ENCODE results near the gene HCLS1.

The HCLS1 gene

DNA sequence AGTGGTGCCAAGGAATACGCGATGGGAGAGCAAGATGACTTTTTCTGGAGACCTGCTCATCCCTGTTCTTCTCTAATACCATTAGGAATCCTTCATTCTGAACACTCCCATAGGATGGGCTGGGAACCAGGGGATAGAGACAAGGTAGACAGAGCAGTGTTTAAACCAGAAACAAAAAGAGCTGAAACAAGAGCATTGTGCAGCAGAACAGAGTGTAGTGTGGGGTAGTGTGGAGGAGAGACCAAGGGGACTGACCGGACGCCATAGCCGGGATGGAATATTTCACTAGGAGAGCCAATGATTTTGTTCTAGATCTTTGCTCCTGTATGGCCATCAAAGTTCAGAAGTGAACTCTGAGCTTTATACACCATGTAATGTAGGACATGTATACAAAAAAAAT is 15.6 kb downstream of the HCLS1 start:
- no peaks in the 10 kb centered on the region for H4K20me1 ChIP-seq (ENCODE audit: insufficient read depth, low read length)
- no peaks in the 10 kb centered on the region for H3F3A ChIP-seq (ENCODE audit: insufficient read depth, low read length)
- H3K4me3 ChIP-seq (ENCODE audit: low read depth, low read length, poor library complexity, severe bottlenecking), result no peak overlapping the region
- H3K36me3 ChIP-seq (ENCODE audit: insufficient read depth, low read length), result peaks cover 67% of the 10 kb centered on the region
- H3K27ac ChIP-seq (ENCODE audit: low read depth, low read length, poor library complexity, severe bottlenecking), result no peak overlapping the region
- H3K27me3 ChIP-seq (ENCODE audit: insufficient read depth, low read length), result no peaks in the 10 kb centered on the region
- H3K9me2 ChIP-seq (ENCODE audit: low read depth, low read length), result no peaks in the 10 kb centered on the region
- H3K4me2 ChIP-seq (ENCODE audit: low read length), result no peak overlapping the region
- TF ChIP-seq, protein P1, sequence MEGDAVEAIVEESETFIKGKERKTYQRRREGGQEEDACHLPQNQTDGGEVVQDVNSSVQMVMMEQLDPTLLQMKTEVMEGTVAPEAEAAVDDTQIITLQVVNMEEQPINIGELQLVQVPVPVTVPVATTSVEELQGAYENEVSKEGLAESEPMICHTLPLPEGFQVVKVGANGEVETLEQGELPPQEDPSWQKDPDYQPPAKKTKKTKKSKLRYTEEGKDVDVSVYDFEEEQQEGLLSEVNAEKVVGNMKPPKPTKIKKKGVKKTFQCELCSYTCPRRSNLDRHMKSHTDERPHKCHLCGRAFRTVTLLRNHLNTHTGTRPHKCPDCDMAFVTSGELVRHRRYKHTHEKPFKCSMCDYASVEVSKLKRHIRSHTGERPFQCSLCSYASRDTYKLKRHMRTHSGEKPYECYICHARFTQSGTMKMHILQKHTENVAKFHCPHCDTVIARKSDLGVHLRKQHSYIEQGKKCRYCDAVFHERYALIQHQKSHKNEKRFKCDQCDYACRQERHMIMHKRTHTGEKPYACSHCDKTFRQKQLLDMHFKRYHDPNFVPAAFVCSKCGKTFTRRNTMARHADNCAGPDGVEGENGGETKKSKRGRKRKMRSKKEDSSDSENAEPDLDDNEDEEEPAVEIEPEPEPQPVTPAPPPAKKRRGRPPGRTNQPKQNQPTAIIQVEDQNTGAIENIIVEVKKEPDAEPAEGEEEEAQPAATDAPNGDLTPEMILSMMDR (IDR thresholded peaks at IDR 0.05; ENCODE audit: low read length), result no peak
- TF ChIP-seq EZH2 (IDR thresholded peaks at IDR 0.05; ENCODE audit: borderline replicate concordance, low read length), result no peak
- H3K9ac ChIP-seq (ENCODE audit: low read length), result no peak overlapping the region
- no peaks in the 10 kb centered on the region for H3K4me1 ChIP-seq (ENCODE audit: insufficient read depth, low read length, severe bottlenecking)
- H2AFZ ChIP-seq (ENCODE audit: low read length), result no peak overlapping the region
- H3K79me2 ChIP-seq (ENCODE audit: insufficient read depth, low read length), result 0 out of 2 replicates have a peak, but pooled peaks cover 2% of the 10 kb centered on the region
- H3K9me3 ChIP-seq (ENCODE audit: low read length), result no peaks in the 10 kb centered on the region

DNA sequence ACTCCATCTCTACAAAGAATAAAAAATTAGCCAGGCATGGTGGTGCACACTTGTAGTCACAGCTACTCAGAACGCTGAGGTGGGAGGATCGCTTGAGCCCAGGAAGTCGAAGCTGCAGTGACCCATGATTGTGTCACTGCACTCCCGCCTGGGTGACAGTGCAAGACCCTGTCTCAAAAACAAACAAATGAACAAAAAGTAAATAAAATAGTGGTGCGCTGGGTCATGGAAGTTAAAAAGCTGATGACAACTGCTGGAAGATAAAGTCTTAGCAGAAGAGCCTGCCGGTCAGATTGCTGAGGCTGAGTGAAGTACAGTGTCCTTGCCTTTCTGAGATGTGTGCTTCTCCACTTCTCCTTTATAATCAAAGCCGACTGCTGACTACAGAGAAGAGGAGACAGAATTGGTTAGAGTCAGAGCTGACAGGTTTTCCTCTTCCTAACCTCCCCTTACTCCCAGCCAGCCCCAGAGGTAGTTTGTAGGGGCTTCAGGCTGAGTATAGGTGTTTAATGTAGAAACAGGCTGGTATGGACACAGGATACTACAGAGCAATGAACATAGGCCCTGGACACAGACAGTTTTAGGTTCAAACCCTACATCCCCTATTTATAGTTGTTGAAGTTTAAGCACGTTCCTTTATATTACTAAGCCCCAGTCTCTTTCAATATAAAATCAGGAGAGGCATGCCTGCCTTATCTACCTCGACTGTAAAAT is 17.9 kb downstream of the HCLS1 start:
- Histone ChIP-seq H3K79me2 (ENCODE audit: insufficient read depth, low read length) (no peaks in the 10 kb centered on the region), H3K27me3 (ENCODE audit: insufficient read depth, low read length) (no peaks in the 10 kb centered on the region), H4K20me1 (ENCODE audit: insufficient read depth, low read length) (no peaks in the 10 kb centered on the region), H3K36me3 (ENCODE audit: insufficient read depth, low read length) (peaks cover 78% of the 10 kb centered on the region), H3K9me2 (ENCODE audit: low read depth, low read length) (no peaks in the 10 kb centered on the region), H3K9me3 (ENCODE audit: low read length) (no peaks in the 10 kb centered on the region), H3F3A (ENCODE audit: insufficient read depth, low read length) (no peaks in the 10 kb centered on the region), H2AFZ (ENCODE audit: low read length) (no peak overlapping the region), H3K27ac (ENCODE audit: low read depth, low read length, poor library complexity, severe bottlenecking) (no peak overlapping the region), H3K9ac (ENCODE audit: low read length) (no peak overlapping the region), H3K4me2 (ENCODE audit: low read length) (no peak overlapping the region), H3K4me3 (ENCODE audit: low read depth, low read length, poor library complexity, severe bottlenecking) (no peak overlapping the region), H3K4me1 (ENCODE audit: insufficient read depth, low read length, severe bottlenecking) (no peaks in the 10 kb centered on the region)
- TF ChIP-seq EZH2 (IDR thresholded peaks at IDR 0.05; ENCODE audit: borderline replicate concordance, low read length), result no peak
- TF ChIP-seq, protein P1 (IDR thresholded peaks at IDR 0.05; ENCODE audit: low read length), result no peak

DNA sequence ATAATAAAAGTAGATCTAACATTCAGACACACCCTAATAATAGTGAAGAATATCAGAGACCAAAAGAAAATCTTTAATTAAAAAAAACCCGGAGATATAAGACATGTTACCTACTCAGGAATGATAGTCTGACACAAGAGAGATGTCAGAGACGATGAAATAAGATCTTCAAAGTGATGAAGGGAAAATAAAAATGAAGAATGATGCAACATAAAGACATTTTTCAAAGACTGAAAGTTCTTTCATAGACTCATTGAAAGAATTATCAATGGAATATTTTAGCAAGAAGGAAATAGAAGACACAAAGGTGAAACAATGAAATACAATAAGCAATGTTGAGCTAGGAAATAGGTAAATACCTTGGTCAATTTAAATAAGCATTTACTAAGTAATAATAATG is 19.6 kb downstream of the HCLS1 start:
- Histone ChIP-seq H3K4me3 (ENCODE audit: low read depth, low read length, poor library complexity, severe bottlenecking) (no peak overlapping the region), H3F3A (ENCODE audit: insufficient read depth, low read length) (no peaks in the 10 kb centered on the region), H3K27ac (ENCODE audit: low read depth, low read length, poor library complexity, severe bottlenecking) (no peak overlapping the region), H3K36me3 (ENCODE audit: insufficient read depth, low read length) (peaks cover 88% of the 10 kb centered on the region), H2AFZ (ENCODE audit: low read length) (no peak overlapping the region), H3K79me2 (ENCODE audit: insufficient read depth, low read length) (no peaks in the 10 kb centered on the region), H3K4me2 (ENCODE audit: low read length) (no peak overlapping the region), H3K27me3 (ENCODE audit: insufficient read depth, low read length) (no peaks in the 10 kb centered on the region), H4K20me1 (ENCODE audit: insufficient read depth, low read length) (no peaks in the 10 kb centered on the region), H3K9me3 (ENCODE audit: low read length) (no peaks in the 10 kb centered on the region), H3K9me2 (ENCODE audit: low read depth, low read length) (no peaks in the 10 kb centered on the region), H3K9ac (ENCODE audit: low read length) (no peak overlapping the region), H3K4me1 (ENCODE audit: insufficient read depth, low read length, severe bottlenecking) (no peaks in the 10 kb centered on the region)
- no peak for TF ChIP-seq EZH2 (IDR thresholded peaks at IDR 0.05; ENCODE audit: borderline replicate concordance, low read length)
- TF ChIP-seq, protein P1 (IDR thresholded peaks at IDR 0.05; ENCODE audit: low read length), result no peak

Measured in OCI-LY1 (cell line).